ENCODE data around the gene VDAC1.

DNA sequence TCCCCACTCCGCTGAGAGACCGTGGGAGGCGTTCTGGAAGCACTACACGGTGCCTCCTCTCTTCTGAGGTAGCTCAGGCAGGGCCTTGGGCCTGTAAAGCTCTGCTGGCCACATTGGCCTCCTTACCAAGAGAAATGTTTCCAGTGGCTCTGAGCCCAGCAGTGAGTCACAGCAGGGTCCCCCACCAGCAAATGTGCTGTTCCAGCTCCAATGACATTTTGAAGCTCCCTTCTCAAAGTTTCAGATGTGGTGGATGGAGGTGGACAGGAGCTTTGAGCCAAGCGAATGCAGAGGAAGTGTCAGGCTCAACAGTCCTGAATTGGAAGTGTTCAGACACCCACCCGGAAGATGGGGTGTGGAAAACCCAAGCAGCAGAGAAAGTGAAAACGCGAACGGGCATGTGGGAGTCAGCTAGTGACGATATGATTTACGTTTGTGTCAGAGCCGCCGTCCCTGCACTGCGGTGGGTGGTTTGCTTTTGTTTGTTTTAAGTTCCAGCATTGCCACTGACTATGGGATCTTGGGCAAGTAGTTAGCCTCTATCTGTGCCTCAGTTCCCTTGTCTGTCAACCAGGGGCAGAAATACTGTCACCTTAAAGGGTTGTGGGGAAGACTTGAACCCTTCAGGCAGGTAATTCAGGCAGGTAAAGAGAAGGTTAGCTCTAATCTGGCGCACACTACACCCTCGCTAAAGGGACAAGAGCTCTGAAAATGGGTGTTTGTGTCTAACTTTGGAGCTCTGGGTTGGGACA is 74.5 kb downstream of the VDAC1 start:
- TF ChIP-seq, protein P1, sequence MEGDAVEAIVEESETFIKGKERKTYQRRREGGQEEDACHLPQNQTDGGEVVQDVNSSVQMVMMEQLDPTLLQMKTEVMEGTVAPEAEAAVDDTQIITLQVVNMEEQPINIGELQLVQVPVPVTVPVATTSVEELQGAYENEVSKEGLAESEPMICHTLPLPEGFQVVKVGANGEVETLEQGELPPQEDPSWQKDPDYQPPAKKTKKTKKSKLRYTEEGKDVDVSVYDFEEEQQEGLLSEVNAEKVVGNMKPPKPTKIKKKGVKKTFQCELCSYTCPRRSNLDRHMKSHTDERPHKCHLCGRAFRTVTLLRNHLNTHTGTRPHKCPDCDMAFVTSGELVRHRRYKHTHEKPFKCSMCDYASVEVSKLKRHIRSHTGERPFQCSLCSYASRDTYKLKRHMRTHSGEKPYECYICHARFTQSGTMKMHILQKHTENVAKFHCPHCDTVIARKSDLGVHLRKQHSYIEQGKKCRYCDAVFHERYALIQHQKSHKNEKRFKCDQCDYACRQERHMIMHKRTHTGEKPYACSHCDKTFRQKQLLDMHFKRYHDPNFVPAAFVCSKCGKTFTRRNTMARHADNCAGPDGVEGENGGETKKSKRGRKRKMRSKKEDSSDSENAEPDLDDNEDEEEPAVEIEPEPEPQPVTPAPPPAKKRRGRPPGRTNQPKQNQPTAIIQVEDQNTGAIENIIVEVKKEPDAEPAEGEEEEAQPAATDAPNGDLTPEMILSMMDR (IDR thresholded peaks at IDR 0.05): no peak
- TF ChIP-seq EZH2 (IDR thresholded peaks at IDR 0.05): no peak
- no peak for TF ChIP-seq EZH2phosphoT487 (IDR thresholded peaks at IDR 0.05)
